Motor neuron (in vitro differentiated cells): ENCODE data around the gene YEATS2. TPM values are rescaled to one million over a fixed set of nuclear protein-coding genes. Genes with fewer than 3 reads are reported as not detected.
"Not testable (repeated sequence)": the region's sequence is repeated elsewhere in the genome, so short reads cannot be mapped to it uniquely, and the experiment has no call there.

Experiments used
- ATAC-seq, 8 experiments: fragments of 200-7000 bp; cut with Tn5 transposase; replicated peaks in 6 of 8; 2 replicates each; pipeline ENCODE4 v1.8.0; 2021; ENCODE audit warnings: mild to moderate bottlenecking in 8 of 8, moderate library complexity in 8 of 8
- H3K27ac ChIP-seq, 2 donors: fragments of 250-450 bp; sonication (Bioruptor Pico); 2 replicates each; pipeline ENCODE4 v1.9.0; 2021; ENCODE audit warnings: antibody characterized with exemption in 2 of 2, mild to moderate bottlenecking in 2 of 2, moderate library complexity in 1 of 2
- H3K4me1 ChIP-seq, 2 donors: fragments of 250-450 bp; sonication (Bioruptor Pico); replicated peaks in 1 of 2; 2 replicates each; pipeline ENCODE4 v1.6.1; 2021; ENCODE audit warnings: antibody characterized with exemption in 2 of 2, mild to moderate bottlenecking in 2 of 2, moderate library complexity in 1 of 2
- H3K4me3 ChIP-seq, 5 donors: fragments of 250-450 bp; sonication (Bioruptor Pico); 2 replicates each; pipeline ENCODE4 v1.9.0; 2021; ENCODE audit warnings: antibody characterized with exemption in 5 of 5, mild to moderate bottlenecking in 5 of 5, moderate library complexity in 4 of 5
- WGBS, 10 experiments: fragments of 450-650 bp; shearing (Covaris generic); methylation state at CpG; one replicate each; pipeline ENCODE4 v1.0.0; 2022; 5-methylcytosine and 5-hydroxymethylcytosine counted together
- in situ Hi-C, 9 experiments: fragments of 400-800 bp; cut with MboI; loops; one replicate each; pipeline ENCODE4 v1.15.0; 2021; ENCODE audit warnings: low sequenced_read_pairs in 9 of 9, low pct_unique_long_range_greater_than_20kb in 2 of 9; ENCODE audit not compliant: unreplicated experiment in 9 of 9
- total RNA-seq, 8 experiments: library from RNA; unstranded; fragments of 300-600 nt; gene quantifications; 2 replicates each; pipeline versions ENCODE4 v1.2.3 to v1.2.4, GENCODE V29; 2022

YEATS2 gene
- total RNA-seq, 8 experiments from 2014 or later = 33.9 to 98.9 (median 44.2) TPM

GRCh38 chr3:183695569-183696364, 1.8 kb upstream of the YEATS2 start:
- Histone ChIP-seq H3K4me3 (no peak overlapping the region), H3K27ac (no peak overlapping the region), H3K4me1 (peaks cover 2 to 10% of the 10 kb centered on the region in 2 donors)
- in situ Hi-C loops = no loop called here
- no peak for ATAC-seq
- 58 to 100% (median 94%) methylated on average over 1 to 4 of the region's 7 CpGs; no CpG with 5 or more reads in 2 of the 10 experiments for WGBS, 10 experiments

DNA sequence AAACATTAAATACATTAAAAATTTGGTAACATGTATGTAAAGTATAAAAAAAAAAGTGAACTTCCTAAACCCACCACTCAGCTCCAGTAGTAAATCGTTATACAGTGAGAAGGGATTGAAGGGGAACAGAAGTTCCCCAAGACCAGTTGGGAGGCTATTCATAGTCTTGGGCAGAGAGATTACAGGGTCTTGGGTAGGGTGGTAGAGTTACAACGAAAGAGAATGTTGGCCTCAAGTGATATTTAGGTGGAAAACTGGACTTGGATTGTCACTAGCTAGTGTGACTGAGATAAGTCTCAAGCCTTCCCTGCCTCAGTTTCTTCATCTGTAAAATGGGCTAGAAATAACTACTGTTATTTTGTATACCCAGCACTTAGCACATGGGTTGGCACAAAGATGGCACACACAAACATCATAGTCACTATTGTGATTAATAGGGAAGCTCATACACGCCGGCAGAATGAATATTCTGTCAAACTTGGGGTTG, 431 bp upstream of the YEATS2 start:
- Histone ChIP-seq H3K4me1 (peaks cover 8 to 15% of the 10 kb centered on the region in 2 donors), H3K27ac (peak overlapping the region in 1 of 2 donors; percentile 2), H3K4me3 (peak overlapping the region; percentile 71 to 94 (median 85))
- ATAC-seq = no peak
- in situ Hi-C loops = no loop called here
- WGBS, 10 experiments = 33 to 100% (median 89%) methylated on average over 1 to 2 of the region's 4 CpGs; no CpG with 5 or more reads in 1 of the 10 experiments

DNA sequence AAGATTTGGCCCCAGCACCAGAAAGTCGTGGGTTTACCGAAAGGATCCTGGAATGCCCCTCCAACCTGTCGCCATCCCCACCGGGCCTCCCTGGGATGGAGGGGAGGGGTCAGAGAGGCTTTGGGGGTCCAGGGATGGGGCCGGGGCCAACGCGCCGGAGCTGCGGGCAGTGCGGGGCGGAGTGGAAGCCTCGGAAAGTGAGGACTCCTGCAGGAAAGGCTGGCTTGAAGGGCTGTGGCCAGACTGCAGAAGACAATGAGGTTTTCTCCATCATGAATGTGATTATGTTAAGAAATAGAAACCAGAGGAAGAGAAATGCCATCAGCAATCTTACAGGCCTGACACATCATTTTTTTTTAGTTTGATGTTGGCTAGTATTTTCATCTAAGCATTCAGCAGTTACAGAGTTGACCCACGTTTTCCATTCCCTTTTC, 738 bp downstream of the YEATS2 start:
- H3K27ac ChIP-seq = peak overlapping the region; percentile 91 to 96
- in situ Hi-C loops = no loop called here
- peak; percentile 17 to 64 (median 50) for ATAC-seq
- peak overlapping the region; percentile 71 to 94 (median 85) for H3K4me3 ChIP-seq
- H3K4me1 ChIP-seq = peaks cover 8 to 15% of the 10 kb centered on the region in 2 donors
- WGBS, 10 experiments = 0 to 17% (median 0%) methylated on average over 1 of the region's 13 CpGs; no CpG with 5 or more reads in 1 of the 10 experiments

- 0 to 6% (median 0%) methylated on average over 2 to 9 of the region's 9 CpGs for WGBS, 10 experiments
- peaks cover 8 to 15% of the 10 kb centered on the region in 2 donors for H3K4me1 ChIP-seq
- H3K4me3 ChIP-seq = peak overlapping the region; percentile 71 to 94 (median 85)
- peak overlapping the region; percentile 91 to 96 for H3K27ac ChIP-seq
- peak in 3 of 8 experiments; percentile 4 to 12 (median 12) for ATAC-seq
- in situ Hi-C loops = no loop called here
These were observed 1.2 kb downstream of the YEATS2 start for GRCh38 chr3:183698756-183699155.

DNA sequence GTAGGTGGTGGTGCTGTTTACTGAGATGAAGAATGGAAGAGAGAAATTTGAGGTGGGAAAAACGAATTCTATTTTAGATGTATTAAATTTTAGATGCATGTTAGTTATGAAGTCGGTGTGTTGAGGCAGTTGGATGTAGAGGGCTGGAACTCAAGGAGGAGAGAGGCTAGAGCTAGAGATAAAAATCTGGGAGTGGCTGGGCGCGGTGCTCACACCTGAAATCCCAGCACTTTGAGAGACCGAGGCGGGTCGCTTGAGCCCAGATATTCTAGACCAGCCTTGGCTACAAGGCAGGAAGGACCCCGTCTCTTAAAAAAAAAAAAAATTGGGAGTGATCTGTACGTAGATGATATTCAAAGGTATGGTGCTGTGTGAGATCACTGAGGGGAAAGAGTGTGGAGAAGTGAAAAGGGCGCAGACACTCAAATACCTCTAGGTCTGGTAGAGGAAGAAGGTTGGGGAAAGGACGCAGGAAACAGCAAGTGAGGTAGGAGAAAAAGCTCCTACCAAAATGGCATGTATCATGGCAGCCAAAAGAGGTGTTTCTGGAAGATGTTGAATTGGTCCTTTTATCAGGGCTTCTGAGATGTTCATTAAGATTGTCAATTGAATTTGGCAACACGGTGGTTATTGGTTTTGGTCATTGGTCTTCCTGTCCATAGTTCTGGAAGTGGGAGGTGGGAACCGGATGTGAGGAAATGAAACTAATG, 1.8 kb downstream of the YEATS2 start:
- Histone ChIP-seq H3K4me3 (peak overlapping the region; percentile 71 to 94 (median 85)), H3K27ac (peak overlapping the region in 1 of 2 donors; percentile 91), H3K4me1 (peaks cover 8 to 15% of the 10 kb centered on the region in 2 donors)
- in situ Hi-C loops = no loop called here
- no peak for ATAC-seq
- WGBS, 10 experiments = 0 to 70% (median 17%) methylated on average over 1 to 12 of the region's 13 CpGs

DNA sequence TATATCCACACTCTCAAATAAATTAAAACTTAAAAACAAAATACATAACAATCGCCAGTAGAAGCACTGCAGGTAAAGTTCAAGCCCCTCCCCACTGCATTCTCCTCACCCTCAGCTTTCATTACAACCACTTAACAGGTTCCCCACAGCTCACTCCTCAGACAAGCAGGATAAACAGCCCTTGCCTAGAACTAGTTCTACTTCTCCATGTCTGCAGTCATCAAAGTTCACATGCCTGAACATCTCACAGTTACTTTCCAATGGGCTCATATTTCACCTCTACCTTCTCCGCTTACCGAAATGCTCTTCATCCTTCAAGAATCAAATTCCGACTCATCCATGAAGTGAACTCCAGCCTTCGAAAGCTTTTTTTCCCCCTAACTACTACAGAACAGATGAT, 4.1 kb downstream of the YEATS2 start:
- H3K4me1 ChIP-seq = peaks cover 8 to 15% of the 10 kb centered on the region in 2 donors
- in situ Hi-C loops = no loop called here
- no peak overlapping the region for H3K4me3 ChIP-seq
- 91 to 100% (median 99%) methylated on average over 2 to 5 of the region's 5 CpGs; no CpG with 5 or more reads in 2 of the 10 experiments for WGBS, 10 experiments
- H3K27ac ChIP-seq = no peak overlapping the region
- ATAC-seq = no peak

GRCh38 chr3:183703892-183704291, 6.3 kb downstream of the YEATS2 start:
- peaks cover 8 to 15% of the 10 kb centered on the region in 2 donors for H3K4me1 ChIP-seq
- WGBS, 10 experiments = 45 to 100% (median 94%) methylated on average over 1 to 5 of the region's 6 CpGs
- ATAC-seq, H3K27ac ChIP-seq, H3K4me3 ChIP-seq, in situ Hi-C loops: not testable (repeated sequence)

DNA sequence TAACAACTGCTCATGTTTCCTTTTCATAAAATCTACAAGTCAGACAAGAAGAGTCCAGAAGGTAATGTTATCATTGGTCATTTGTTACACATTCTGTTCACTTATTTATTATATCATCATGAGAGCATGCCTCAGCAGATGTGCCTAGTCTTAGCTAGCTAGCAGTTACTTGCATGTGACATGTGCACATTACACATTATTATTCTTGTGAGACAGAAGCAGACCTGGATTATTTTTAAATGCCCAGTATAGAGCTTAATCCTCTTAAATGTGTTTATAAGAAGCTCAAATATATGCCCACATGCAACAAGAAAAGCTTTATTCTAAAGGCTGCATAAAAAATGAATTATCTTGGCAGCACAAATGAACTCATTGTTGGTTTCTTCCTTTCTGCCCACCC, 12.6 kb downstream of the YEATS2 start:
- H3K4me1 ChIP-seq = peaks cover 2 to 3% of the 10 kb centered on the region in 2 donors
- ATAC-seq = peak in 4 of 8 experiments; percentile 31 to 53 (median 36)
- no peak overlapping the region for H3K27ac ChIP-seq
- no peak overlapping the region for H3K4me3 ChIP-seq
- in situ Hi-C loops = no loop called here

GRCh38 chr3:183711516-183711915, 13.9 kb downstream of the YEATS2 start:
- no peak overlapping the region for H3K27ac ChIP-seq
- ATAC-seq = no peak
- in situ Hi-C loops = no loop called here
- H3K4me3 ChIP-seq = no peak overlapping the region
- peaks cover 2 to 3% of the 10 kb centered on the region in 2 donors for H3K4me1 ChIP-seq
- 91 to 100% (median 100%) methylated on average over 1 to 3 of the region's 3 CpGs; no CpG with 5 or more reads in 1 of the 10 experiments for WGBS, 10 experiments

DNA sequence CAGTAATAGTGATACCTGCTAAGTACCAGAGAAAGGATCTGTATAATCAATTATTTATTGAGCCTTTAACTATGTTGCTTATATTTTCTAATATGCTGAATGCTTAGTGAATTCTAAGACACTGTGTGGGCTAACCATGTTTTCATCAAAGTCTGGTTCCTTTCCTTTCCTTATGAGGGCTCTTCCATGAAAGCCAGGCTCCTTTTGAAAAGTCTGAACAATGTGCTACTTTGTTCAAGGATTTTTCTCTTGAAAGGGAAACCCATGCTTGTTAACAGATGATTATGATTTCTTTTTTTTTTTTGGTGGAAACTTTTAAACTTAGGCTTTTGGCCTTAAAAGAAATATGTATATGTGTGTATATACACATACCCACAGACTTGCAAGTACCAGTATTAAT, 17.0 kb downstream of the YEATS2 start:
- Histone ChIP-seq H3K4me1 (peaks cover 2 to 3% of the 10 kb centered on the region in 2 donors), H3K4me3 (no peak overlapping the region), H3K27ac (no peak overlapping the region)
- in situ Hi-C loops = no loop called here
- no peak for ATAC-seq

DNA sequence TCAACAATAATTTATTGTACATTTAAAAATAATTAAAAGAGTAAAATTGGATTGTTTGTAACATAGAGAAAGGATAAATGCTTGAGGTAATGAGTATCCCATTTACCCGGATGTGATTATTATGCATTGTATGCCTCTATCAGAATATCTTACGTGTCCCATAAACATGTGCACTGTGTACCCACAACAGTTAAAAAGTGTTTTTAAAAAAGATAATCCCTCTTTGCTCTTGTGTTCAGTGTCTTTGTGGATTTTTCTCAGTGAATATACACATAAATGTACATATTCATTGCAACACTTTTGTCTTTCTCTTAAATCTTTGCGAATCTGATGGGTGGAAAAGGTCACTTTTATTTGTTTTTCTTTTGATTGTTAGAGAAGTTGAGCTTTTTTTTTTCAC, 20.4 kb downstream of the YEATS2 start:
- Histone ChIP-seq H3K4me1 (no peaks in the 10 kb centered on the region), H3K27ac (no peak overlapping the region), H3K4me3 (no peak overlapping the region)
- peak in 3 of 8 experiments; percentile 53 to 93 (median 66) for ATAC-seq
- WGBS, 10 experiments = 0 to 100% (median 74%) methylated on average over 1 to 3 of the region's 3 CpGs
- in situ Hi-C loops = no loop called here

DNA sequence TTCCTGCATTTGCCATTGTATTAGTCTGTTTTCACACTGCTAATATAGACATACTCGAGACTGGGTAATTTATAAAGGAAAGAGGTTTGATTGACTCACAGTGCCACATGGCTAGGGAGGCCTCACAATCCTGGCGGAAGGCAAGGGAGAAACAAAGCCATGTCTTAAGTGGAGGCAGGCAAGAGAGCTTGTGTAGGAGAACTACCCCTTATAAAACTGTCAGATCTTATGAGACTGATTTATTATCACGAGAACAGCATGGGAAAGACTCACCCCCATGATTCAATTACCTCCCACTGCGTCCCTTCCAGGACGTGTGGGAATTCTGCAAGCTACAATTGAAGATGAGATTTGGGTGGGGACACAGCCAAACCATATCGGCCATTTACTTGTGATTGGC, 27.8 kb downstream of the YEATS2 start:
- in situ Hi-C loops = no loop called here
- no peak for ATAC-seq
- no peaks in the 10 kb centered on the region for H3K4me1 ChIP-seq
- no peak overlapping the region for H3K27ac ChIP-seq
- 57 to 100% (median 77%) methylated on average over 1 to 6 of the region's 6 CpGs; no CpG with 5 or more reads in 2 of the 10 experiments for WGBS, 10 experiments
- no peak overlapping the region for H3K4me3 ChIP-seq

DNA sequence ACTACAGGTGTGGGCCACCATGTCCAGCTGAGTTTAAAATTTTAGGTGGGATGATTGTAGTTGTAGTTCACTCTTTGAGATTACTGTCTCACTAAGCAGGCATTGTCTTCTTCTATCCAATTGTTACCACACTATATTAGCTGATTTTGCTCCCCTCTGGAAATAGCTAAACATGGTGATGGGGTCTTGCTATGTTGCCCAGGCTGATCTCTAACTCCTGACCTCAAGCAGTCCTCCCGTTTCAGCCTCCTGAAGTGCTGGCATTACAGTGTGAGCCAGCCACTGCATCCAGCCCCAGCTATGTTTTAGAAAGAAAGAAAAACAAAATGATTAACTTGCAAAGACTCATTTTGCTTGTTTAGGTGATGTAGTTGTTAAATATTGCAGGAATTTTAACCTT, 30.6 kb downstream of the YEATS2 start:
- in situ Hi-C loops = no loop called here
- WGBS, 10 experiments = 86 to 100% (median 100%) methylated on average over 1 of the region's 1 CpG; no CpG with 5 or more reads in 4 of the 10 experiments
- no peak for ATAC-seq

More for the DNA sequence above, 30.6 kb downstream of the YEATS2 start:
- no peak overlapping the region for H3K27ac ChIP-seq
- no peak overlapping the region for H3K4me3 ChIP-seq
- H3K4me1 ChIP-seq = no peaks in the 10 kb centered on the region
